ENCODE data around the gene TTPAL.

DNA sequence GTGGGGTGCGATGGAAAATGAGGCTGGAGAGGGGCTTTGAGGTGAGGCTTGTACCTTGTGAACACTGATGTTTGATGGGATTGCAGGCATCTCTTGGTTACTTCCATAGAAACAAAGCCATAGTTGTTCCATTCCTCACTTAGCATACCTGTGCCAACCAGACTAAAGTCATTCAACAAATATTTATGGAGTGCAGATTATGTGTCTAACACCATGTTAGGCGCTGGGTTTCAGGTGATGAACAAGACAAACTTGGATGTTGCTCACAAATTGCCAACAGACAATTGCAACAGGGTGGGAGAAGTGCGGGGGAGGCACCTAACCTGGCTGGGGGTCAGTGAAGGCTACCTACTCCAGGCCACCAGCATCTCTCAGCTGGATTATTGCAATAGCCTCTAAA lies 1.5 kb downstream of the TTPAL start:
- TF ChIP-seq CTCF (IDR thresholded peaks at IDR 0.05), result no peak
- no peak for TF ChIP-seq POLR2A (IDR thresholded peaks at IDR 0.05)

All from esophagus squamous epithelium (tissue), 4 donors.